ENCODE measurements around the gene CFAP45. TPM values are rescaled to one million over a fixed set of nuclear protein-coding genes. Genes with fewer than 3 reads are reported as not detected.

CFAP45 gene
- total RNA-seq, 6 experiments from 2014 or later = 0.94 to 2.5 (median 1.2) TPM

DNA sequence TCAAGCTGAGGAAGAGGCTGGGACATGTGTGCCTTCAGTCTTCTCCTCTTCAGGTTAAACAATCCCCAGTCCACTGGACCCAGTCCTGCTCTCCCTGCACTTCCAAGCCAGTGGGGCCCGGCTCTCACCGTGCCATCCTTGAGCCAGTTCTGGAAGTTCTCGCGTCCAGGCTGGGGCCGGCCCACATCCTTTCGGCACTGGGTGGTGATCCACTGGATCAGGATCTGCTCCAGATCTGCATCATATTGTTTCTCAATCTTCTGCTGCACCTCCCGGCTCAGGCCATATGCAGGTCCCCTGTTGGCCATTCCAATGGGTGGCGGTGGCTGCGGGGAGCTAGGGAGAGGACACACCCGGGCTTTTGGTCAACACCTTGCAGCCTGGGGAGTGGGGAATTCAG lies 20.2 kb upstream of the CFAP45 start:
- Mint-ChIP-seq H3K4me3 (no peak overlapping the region), H3K36me3 (ENCODE audit: low read depth) (peaks cover 66% of the 10 kb centered on the region), H3K4me1 (ENCODE audit: low read depth) (peaks cover 88% of the 10 kb centered on the region), H3K27me3 (ENCODE audit: insufficient read depth) (peaks cover 12% of the 10 kb centered on the region; the same call in 1 of the 2 replicates), H3K9me3 (no peaks in the 10 kb centered on the region), H3K27ac (peak overlapping the region; percentile 94; the same call in 1 of the 2 replicates)
- TF ChIP-seq, protein P1, sequence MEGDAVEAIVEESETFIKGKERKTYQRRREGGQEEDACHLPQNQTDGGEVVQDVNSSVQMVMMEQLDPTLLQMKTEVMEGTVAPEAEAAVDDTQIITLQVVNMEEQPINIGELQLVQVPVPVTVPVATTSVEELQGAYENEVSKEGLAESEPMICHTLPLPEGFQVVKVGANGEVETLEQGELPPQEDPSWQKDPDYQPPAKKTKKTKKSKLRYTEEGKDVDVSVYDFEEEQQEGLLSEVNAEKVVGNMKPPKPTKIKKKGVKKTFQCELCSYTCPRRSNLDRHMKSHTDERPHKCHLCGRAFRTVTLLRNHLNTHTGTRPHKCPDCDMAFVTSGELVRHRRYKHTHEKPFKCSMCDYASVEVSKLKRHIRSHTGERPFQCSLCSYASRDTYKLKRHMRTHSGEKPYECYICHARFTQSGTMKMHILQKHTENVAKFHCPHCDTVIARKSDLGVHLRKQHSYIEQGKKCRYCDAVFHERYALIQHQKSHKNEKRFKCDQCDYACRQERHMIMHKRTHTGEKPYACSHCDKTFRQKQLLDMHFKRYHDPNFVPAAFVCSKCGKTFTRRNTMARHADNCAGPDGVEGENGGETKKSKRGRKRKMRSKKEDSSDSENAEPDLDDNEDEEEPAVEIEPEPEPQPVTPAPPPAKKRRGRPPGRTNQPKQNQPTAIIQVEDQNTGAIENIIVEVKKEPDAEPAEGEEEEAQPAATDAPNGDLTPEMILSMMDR (IDR thresholded peaks at IDR 0.05) = no peak
- no peak for DNase-seq

DNA sequence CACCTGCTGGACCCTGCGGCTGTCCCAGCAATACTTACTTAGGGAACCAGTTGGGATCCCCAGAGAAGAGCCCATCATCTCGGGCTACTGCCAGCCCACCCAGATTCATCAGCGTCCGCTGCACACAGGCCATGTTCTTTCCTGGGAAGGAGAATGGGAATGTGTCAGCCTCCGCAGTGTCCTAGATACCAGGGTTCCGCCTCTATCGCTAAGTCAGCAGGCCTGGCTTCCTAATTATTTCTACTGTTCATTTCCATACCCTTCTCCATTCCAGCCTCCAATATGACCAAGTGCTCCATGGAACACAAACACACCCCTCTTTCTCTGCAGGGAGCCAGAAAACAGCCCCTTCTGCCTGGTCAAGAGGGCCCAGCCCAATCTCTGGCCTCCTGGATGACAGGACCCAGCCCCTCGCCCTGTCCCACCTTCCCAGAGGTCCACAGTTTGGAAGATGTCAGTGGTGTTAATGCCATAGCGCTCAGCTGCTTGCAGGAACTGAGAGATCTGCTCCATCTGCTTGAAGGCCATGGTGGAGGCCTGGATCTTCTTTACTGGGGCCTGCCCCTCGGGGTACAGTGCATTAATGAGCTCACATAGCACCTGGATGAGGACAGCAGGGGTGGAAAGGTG lies 19.4 kb upstream of the CFAP45 start:
- peaks cover 9% of the 10 kb centered on the region; the same call in 1 of the 2 replicates for H3K27me3 Mint-ChIP-seq (ENCODE audit: insufficient read depth)
- peak overlapping the region; percentile 94 for H3K27ac Mint-ChIP-seq
- no peaks in the 10 kb centered on the region for H3K9me3 Mint-ChIP-seq
- peaks cover 64% of the 10 kb centered on the region for H3K36me3 Mint-ChIP-seq (ENCODE audit: low read depth)
- no peak for DNase-seq
- TF ChIP-seq, protein P1 (IDR thresholded peaks at IDR 0.05) = no peak
- H3K4me1 Mint-ChIP-seq (ENCODE audit: low read depth) = peaks cover 97% of the 10 kb centered on the region
- H3K4me3 Mint-ChIP-seq = no peak overlapping the region

DNA sequence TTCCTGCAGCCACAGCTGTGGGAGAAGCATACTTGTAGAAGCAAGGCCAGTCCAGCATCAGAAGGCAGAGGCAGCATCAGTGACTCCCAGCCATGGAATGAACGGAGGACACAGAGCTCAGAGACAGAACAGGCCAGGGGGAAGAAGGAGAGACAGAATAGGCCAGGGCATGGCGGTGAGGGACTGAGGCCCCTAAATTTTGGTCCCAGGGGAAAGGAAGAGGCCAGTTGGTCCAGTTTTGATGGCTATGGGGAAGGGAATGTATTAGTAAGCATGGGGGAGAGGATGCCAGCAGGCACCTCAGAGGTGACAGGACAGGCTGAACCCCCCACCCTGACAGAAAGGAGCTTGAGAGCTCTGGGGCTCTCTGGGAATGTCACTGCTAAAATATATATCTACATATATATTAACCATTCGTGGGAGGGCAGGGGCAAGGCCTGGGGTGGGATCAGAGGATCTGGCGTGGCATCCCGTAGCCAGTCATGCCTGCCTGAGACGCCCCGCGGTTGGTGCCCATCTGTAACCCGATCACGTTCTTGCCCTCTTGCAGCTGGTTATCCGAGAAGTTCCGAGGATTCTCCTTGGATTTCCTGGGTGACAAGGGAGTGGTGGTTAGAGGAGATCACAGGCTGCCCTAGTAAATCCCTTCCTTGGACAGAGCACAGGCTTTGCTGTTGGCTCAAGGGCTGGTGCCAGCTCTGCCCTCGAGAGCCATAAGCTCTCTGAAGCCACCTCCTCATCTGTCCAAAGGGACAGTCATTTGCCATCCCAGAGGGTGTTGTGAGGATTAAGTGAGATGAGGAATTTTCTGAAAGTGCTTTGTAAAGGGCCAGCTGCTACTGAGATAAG lies 18.6 kb upstream of the CFAP45 start:
- H3K9me3 Mint-ChIP-seq = no peaks in the 10 kb centered on the region
- H3K36me3 Mint-ChIP-seq (ENCODE audit: low read depth) = peaks cover 66% of the 10 kb centered on the region
- TF ChIP-seq, protein P1 (IDR thresholded peaks at IDR 0.05) = no peak
- H3K27ac Mint-ChIP-seq = peak overlapping the region; percentile 94
- DNase-seq = peak; percentile 44
- peaks cover 14% of the 10 kb centered on the region; the same call in 1 of the 2 replicates for H3K27me3 Mint-ChIP-seq (ENCODE audit: insufficient read depth)
- H3K4me1 Mint-ChIP-seq (ENCODE audit: low read depth) = peaks cover 100% of the 10 kb centered on the region
- peak overlapping the region; percentile 54 for H3K4me3 Mint-ChIP-seq

DNA sequence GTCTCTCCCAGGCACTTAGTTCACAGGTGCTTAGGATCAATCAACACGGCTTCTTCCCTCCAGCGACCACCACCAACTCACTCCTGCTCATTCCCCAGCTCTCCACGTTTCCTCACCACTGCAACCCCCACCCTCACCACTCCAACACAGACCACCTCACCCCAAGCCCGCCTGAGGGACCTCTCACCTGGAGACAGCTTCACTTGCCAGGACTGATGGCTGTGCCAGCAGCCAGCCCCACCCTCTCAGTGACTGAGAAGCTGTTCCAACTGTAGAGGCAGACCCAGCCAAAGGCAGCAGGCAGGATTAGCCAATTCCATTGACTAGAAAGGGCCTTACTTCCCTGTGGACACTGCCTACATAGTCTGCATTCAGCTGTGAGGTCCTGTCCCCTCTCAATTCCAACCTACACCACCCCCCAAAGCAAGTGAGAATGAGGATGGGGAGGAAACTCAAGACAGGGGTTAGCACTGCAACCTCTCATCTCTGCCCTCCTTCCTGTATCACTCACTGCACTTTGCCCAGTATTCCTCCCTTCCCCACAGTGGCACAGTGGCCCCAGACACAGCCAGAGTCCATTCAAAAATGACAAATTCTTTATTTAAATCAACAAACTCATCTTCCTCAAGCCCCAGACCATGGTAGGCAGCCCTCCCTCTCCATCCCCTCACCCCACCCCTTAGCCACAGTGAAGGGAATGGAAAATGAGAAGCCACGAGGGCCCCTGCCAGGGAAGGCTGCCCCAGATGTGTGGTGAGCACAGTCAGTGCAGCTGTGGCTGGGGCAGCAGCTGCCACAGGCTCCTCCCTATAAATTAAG lies 17.8 kb upstream of the CFAP45 start:
- H3K36me3 Mint-ChIP-seq (ENCODE audit: low read depth) = peaks cover 65% of the 10 kb centered on the region
- TF ChIP-seq, protein P1 (IDR thresholded peaks at IDR 0.05) = no peak
- peak overlapping the region; percentile 94 for H3K27ac Mint-ChIP-seq
- H3K9me3 Mint-ChIP-seq = no peaks in the 10 kb centered on the region
- DNase-seq = no peak
- peaks cover 100% of the 10 kb centered on the region for H3K4me1 Mint-ChIP-seq (ENCODE audit: low read depth)
- H3K4me3 Mint-ChIP-seq = peak overlapping the region; percentile 54
- peaks cover 14% of the 10 kb centered on the region; the same call in 1 of the 2 replicates for H3K27me3 Mint-ChIP-seq (ENCODE audit: insufficient read depth)
